ENCODE measurements around the gene CDK17.
"Not testable (repeated sequence)": the region's sequence is repeated elsewhere in the genome, so short reads cannot be mapped to it uniquely, and the experiment has no call there.

Gene CDK17

DNA sequence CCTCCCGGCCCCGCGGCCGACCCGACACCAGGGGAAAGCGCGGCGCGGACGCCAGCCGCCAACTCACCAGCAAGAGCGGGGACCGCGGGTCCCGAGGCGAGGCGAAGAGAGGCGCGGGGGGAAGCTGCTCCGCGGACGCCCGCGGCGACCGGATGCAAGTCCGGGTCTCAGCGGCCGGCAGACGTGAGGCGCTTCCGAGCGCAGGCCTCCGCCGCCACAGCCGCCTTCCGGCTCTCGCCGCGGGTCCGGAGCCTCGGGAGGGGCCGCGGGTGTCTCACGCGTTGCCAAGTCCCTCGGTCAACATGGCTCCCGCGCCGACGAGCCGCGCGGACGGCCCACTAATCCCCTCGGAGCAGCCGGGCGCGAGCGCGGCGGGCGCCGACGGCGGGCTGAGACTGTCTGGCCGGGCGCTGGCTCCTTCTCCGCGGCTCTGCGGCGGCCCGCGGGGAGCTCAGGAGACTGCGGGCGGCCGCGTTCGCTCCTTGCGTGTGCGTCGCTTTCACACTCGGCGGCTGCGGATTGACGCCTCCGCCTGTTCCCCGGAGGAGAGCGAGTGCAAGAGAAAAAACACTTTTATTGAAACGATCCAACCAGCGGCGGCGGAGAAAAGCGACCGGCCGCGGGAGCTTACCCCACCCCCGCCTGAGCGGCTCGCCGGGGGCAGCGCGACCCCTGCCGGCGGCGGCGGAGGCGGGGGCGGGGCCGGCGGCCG lies at the start of gene CDK17:
TSS of gene CDK17 (minus strand) at position 521 of the 712 bp plus-strand sequence. CDS start 65,603 bp downstream, outside the sequence.
- peak; percentile 77 for DNase-seq (ENCODE audit: low read depth)

DNA sequence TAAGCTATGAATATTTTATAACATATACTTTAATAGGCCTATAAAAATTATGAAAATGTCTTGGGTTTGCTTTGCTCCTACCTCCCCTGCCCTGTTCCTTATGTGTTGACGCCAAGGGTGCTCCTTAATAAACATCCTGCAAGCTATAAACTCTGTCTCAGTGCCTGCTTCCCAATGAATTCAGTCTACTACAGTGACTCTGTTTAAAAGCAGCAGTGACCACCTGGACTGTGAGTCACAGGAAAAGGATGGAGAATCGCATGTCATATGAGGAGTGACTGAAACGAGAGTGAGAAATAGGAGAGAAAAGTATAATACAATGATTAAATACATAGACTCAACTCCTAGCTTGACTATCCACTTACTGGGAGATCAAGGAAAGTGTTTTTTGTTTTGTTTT lies 48.1 kb upstream of the CDK17 start:
- DNase-seq (ENCODE audit: low read depth): no peak

DNA sequence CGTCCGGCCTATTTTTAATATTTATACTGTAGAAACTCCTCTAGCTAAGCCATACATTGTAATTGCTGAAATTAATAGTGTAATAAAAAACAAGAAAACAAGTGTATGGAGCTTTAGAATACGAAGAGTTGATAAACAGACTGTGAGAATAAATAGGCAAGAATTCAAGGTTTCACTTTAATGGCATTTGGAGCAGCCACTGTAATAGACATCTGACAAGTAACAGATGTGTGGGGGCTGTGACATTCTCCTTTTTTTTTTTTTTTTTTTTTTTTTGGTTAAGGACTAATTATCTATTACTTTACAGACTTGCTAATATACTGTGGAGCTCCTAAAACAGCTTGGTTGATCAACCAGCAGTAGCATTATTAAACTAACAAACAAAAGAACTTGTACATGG lies 47.0 kb upstream of the CDK17 start:
- no peak for DNase-seq (ENCODE audit: low read depth)

DNA sequence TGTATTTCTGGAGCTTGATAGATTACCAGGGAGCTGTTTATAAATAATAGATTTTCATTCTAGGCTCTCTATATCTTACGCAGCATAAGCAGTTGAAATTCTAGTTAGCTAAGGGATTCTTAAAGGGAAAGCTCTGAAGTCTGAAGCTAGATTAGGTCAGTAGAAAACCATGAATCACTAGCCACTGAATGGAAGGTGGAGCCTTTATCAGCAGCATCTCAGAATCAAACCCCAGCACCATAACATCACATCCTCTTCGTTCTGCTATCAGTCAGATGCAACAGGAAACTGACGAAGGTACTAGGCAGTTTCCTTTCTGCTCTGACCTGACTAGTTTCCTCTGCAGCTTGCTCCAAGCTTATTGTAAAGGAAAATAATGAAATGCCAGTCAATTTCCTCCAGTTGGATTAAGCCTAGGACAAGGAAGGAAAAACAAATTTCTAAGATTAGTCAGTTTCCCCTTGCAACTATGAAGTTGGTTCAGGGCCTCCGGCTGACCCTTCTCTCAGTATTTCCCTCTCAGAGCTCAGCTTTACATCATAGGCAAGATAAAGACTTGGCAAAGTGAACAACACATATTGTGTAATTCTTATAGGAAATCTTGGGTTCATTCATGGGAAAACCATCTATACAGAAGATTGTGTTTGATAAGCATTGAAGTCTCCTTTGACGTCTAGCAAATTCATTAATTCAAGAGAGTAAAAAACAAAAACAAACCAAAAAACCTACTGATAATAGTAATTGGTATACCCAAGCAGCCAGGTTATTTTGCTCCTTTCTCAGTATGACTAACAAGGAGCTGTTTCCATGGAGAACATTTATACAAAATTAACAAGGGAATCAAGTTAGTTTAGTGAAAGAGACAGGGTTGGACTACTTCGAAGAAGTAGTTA lies 45.7 kb upstream of the CDK17 start:
- DNase-seq (ENCODE audit: low read depth): no peak

DNA sequence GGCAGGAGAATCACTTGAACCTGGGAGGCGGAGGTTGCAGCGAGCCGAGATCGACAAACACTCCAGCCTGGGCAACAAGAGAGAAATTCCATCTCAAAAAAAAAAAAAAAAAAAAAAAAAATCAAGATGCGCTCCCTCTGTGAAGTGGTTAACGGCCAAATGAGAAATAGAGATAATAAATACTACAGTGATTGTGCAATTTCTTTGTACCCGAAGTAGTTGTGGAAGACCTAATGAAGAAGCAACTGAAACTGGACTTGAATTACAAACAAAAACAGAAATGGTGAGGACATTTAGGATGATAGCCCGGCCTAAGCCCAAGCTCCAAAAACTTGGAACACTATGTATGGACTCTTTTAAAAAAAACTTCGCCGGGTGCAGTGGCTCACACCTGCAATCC lies 44.2 kb upstream of the CDK17 start:
- no peak for DNase-seq (ENCODE audit: low read depth)

DNA sequence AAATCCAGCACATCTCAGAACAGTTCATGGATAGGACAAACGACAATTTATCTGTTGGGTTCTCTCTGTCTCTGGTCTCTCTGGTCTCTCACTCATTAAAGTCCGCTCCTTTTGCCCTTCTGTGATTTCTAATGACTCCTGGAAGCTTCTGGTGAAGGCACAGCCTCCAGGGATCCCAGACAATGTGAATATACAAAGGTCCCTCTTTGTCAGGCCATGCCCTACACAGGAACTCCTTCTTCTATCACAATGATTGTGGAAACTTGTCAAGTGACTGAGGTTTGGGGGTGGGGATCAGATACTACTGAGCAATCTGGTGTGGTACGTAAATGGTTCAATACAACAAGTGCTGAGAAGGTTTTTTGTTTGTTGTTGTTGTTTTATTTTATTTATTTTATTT lies 42.7 kb upstream of the CDK17 start:
- DNase-seq (ENCODE audit: low read depth): no peak

DNA sequence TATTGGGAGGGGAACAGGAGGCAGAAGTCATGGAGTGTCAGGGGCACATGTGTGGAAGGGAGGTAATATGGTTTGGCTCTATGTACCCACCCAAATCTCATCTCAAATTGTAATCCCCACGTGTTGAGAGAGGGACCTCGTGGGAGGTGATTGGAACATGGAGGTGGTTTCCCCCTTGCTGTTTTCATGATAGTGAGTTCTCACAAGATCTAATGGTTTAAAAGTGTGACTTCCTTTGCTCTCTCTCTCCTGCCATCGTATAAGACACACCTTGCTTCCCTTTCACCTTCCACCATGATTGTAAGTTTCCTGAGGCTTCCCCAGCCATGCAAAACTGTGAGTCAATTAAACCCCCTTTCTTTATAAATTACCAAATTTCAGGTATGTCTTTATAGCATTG lies 41.6 kb upstream of the CDK17 start:
- no peak for DNase-seq (ENCODE audit: low read depth)

DNA sequence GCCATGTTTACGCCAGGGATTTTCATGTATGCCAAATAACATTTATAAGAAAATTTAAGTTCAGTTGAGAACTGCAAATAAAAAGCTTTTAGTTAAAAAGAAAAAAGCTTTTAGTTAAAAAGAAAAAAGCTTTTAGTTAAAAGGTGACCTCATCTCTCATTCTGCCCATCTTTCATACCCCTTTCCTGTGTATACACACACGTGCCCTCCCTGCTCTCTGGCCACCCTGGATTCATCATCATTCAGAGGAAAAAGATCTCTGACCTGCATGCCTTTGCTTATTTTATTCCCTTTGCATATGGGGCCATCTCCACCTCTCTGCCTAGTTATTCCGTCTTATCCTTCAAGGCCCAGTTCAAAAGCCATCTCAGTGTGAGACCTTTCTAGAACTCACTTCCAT lies 38.1 kb upstream of the CDK17 start:
- DNase-seq (ENCODE audit: low read depth): no peak

DNA sequence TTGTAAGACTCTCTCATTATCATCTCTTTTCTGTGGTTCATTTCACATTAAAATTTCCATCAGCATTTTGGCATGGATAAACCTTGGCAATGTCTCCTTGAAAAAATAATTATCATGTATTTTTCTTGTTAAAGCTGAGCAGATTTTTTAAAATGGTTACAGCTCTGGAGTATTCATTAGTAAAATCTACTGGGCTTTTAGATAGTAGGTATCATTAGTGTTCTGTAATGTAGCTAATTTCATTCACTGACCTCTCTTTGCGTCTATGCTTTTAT lies 36.9 kb upstream of the CDK17 start:
- DNase-seq (ENCODE audit: low read depth): no peak

DNA sequence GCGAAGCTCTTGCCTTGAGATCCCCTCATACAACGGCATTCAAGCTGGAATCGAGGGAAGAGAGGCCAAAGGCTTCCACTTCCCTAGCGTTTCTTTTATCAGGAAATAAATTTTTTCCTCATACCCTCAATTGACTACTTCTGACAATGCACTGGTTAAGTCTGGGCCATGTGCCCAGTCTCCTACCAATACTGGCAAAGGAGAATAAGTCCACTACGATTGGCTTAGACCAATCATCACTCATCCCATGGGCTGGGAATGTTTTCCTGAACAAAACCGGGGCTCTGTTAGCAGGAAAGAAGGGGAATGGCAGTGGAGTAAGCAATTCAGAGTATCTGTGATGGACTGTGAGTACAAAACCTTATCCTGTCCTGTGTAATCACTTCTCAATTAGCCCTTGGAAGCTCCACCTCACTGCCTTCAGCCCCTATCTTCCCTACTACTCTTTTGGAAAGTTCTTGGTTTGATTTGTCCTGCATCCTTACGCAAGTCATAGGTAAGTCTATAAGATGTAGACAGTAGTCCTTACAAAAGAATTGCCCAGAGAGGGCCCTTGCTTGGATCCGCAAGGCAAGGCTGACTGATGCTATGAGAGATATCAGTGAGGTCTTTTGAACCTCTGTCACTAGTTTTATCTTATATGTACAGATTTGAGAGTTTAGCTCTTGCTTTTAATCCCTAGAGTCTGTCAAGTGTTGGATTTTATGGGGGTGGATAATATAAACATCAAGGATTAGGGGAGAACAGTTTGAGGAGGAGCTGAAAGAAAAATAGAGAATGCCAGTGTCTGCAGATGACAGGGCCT lies 36.3 kb upstream of the CDK17 start:
- DNase-seq (ENCODE audit: low read depth): no peak

DNA sequence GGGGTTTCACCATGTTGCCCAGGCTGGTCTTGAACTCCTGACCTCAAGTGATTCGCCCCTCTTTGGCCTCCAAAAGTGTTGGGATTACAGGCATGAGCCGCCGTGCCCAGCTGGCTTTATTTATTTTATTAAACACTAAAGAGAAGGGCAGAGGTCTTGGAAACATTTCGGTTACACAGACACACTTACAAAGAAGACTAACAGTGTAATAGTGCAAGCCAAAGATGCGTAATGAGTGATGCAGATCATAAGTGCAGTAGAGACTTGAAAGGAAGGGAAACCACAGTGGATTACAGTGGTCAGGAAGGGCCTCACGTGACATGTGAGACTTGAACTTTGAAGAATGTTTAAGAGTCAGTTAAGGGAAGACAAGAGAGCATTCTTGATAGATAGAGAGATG lies 33.9 kb upstream of the CDK17 start:
- DNase-seq (ENCODE audit: low read depth): peak; percentile 39

DNA sequence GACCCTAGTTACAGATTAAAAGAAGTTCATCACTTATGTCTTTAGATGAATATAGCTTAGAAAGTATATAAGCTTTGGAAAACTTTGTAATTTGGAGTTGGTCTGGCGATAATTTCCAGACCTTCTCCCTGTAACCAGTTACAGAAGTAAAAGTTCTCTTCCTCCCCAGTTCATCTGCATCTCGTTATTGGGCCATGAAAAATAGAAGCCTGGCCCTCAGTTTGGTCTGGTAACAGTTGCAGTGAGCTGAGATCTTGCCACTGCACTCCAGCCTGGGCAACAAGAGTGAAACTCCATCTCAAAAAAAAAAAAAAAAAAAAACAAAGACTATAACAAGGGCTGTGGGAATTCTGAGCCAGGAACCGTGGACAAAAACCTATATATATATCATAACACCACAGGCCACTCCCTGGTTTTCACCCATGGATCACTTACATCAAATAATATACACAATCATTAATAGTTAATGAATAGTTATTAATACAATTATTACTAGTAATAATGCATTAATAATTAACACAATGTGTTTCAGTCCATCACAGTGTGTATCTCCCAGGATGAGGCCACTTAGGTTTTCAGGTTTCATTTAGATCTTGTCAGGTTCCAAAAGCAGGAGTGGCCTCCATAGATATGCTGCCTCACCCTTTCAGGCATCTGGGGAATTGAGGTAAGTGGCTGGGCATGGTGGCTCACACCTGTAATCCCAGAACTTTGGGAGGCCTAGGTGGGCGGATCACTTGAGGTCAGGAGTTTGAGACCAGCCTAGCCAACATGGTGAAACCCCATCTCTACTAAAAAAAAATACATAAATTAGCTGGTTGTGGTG lies 32.5 kb upstream of the CDK17 start:
- not testable (repeated sequence) for DNase-seq (ENCODE audit: low read depth)

DNA sequence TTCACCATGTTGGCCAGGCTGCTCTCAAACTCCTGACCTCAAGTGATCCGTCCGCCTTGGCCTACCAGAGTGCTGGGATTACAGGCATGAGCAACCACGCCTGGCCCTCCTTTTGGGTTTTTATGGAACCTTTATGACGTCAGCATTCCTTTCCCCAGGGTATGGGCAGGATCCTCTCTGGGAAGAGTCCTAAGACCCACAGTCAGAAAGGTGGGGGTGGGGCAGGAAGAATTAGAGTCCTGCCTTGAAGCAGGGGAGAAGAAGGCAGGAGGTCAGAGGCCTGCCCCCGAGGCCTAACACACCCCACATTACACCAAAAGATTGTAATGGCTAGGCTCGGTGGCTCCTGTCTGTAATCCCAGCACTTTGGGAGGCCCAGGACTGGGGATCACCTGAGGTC lies 30.8 kb upstream of the CDK17 start:
- no peak for DNase-seq (ENCODE audit: low read depth)

DNA sequence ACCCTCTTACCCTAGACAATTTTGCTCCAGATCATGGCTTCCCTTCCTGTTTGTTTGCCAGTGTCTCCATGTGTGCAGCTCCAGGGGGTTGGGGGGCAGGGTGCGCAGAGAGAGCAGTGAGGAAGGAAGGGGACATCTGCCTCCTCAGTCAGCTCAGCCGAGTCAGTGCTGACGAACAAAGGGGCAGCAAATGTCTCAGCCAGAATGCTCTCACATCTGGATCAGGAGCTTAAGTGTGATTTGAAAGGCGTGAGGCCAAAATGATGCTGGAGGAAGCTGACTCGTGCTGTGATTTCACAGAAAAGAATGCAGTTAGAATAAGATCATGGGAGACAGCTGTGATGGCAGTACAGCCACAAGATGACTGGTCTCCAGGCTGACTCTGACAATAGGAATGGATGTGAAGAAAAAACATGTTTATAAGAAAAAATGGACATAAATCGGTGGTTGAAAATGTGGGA lies 27.1 kb upstream of the CDK17 start:
- no peak for DNase-seq (ENCODE audit: low read depth)

DNA sequence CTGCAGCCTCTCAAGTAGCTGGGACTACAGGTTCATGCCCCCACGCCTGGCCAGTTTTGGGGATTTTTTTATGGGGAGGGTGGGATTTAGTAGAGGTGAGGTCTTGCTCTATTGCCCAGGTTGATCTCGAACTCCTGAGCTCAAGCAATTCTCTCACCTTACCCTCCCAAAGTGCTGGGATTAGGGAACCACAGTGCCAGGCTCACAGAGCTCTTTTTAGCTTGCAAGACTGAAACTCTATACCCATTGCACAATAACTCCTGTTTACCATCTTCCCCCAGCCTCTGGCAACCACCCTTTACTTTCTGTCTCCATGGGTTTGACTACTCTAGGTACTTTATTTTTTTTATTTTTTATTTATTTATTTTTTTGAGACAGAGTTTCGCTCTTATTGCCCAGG lies 25.7 kb upstream of the CDK17 start:
- DNase-seq (ENCODE audit: low read depth): no peak

DNA sequence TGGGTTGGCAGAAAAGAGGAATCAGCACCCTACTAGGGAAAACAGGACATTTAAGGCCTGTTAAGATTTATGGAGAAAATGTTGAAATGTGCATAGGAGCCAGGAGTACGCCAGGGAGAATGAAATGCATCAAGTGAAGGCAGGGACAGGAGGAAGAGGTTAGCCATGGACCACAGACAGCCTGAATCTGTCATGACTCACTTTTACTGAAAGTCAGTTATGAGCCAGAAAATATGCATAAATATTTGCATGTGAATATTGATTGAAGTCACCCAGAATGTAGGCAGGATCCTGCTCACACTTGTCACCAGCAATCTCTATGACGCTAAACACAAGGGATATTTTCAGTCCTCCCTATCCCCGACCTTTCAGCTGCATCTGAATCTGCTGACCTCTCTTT lies 25.1 kb upstream of the CDK17 start:
- DNase-seq (ENCODE audit: low read depth): no peak

DNA sequence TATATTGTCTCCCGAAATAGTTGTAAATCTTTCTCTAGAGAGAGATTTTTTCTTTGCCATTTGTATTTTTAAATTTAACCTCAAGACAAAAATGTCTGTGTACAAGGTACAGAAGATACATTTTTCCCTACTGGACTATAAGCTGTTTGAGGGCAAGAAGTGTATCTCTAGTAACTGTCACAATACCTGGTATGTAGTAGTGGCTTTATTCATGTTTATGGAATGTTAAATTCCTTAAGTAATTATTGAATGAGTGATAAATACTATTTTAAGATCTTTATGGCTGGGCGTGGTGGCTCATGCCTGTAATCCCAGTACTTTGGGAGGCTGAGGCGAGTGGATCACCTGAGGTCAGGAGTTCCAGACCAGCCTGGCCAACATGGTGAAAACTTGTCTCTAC lies 24.4 kb upstream of the CDK17 start:
- DNase-seq (ENCODE audit: low read depth): no peak

DNA sequence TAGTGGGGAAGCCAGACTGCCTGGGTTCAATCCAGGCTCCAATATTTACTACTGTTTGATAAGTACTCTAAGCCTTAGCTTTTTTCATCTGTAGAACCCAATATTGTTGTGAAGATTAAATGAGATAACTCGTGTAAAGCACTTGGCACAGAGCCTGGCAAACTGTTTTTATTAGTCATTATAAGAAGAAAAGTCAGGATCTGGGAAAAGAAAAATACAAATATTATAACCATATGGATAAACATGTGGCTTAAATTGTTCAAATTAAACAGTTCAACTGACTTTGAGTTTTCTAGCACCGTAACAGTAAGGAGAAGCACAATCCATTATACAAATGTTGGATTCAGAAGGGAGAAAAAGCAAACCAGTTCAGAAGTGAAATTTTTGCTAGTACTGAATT lies 22.0 kb upstream of the CDK17 start:
- no peak for DNase-seq (ENCODE audit: low read depth)

DNA sequence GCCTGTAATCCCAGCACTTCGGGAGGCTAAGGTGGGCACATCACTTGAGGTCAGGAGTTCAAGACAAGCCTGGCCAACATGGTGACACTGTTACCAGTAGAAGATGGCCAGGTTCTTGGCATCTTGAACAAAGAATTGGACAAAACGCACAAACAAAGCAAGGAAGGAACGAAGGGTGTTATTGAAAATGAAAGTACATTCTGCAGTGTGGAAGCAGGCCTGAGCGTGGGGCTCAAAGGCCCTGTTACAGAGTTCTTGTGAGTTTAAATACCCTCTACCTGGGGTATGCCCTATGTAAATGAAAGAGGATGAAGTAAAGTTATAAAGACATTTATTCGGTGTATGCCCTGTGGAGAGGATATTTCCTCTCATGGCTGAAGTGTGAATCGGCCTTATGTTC lies 20.8 kb upstream of the CDK17 start:
- DNase-seq (ENCODE audit: low read depth): no peak

DNA sequence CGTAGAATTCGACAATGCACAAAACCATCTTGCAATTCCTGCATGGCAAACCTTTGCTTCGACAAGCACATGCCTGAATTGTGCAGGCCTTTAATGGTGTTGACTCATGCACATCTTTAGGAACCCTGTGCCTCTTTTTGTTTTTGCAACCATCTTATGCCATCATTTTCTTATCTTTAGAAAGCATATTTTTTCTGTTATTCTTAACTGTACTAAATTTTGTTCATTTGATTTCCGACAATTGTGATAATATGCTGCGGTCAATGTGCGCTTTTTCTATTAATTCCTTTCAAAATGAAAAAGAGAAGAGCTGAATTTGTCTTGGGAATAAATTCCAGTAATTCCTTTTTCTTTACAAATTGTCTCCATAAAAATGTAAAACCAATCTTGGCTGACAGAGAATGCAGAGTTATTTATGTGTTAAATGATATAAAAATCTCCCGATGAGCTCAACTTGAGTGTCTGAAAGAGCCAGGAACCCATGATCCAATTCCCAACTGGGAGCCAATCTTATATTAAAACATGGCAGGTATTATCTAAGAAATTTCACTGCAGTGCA lies 20.1 kb upstream of the CDK17 start:
- no peak for DNase-seq (ENCODE audit: low read depth)

DNA sequence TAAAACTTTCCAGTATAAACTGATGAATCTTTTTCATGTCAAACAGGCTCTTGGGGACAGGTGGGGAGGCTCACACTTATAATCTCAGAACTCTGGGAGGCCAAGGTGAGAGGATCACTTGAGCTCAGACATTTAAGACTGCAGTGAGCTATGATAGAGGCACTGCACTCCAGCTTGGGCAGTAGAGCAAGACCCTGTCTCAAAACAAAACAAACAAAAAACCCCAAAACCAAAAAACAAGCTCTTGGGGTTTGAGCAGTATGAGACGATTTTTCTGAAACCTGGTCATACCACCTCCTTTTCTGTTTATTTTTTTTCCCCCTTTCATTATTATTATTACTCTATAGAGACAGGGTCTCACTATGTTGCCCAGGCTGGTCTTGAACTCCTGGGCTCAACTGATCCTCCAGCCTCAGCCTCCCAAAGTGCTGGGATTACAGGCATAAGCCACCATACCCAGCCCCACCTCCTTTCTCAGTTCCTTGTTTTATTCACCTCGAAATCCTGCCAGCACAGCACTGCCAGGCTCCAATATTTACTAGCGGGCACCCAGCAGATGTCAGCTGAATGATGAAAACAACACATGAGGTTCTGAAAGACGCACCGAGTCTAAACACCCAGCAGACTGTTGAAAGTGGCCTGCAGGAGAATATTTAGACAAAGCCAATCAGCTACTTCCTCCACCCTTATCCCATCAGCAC lies 19.5 kb upstream of the CDK17 start:
- no peak for DNase-seq (ENCODE audit: low read depth)

Data from stimulated activated CD8-positive, alpha-beta memory T cell treated with anti-CD3 and anti-CD28 coated beads, Interleukin-4, amount 100 ng/mL, for 24 hours (primary cell).